Nephron progenitor cell (in vitro differentiated cells): ENCODE measurements around the gene PFDN1.

Experiments
- DNase-seq: peaks from one replicate; pipeline ENCODE4 v3.0.0; 2021
- H3K27ac Mint-ChIP-seq: 2 replicates; pipeline ENCODE4 v1.8.0; 2021; ENCODE audit warnings: mild to moderate bottlenecking, moderate library complexity, mixed read lengths
- H3K27me3 Mint-ChIP-seq: 2 replicates; pipeline ENCODE4 v1.8.0; 2021; ENCODE audit warnings: mild to moderate bottlenecking, low read depth, mixed read lengths; ENCODE audit not compliant: poor library complexity
- H3K36me3 Mint-ChIP-seq: 2 replicates; pipeline ENCODE4 v1.8.0; 2021; ENCODE audit warnings: low read depth, mixed read lengths
- H3K4me1 Mint-ChIP-seq: 2 replicates; pipeline ENCODE4 v1.8.0; 2021; ENCODE audit warnings: mixed read lengths
- H3K4me3 Mint-ChIP-seq: 2 replicates; pipeline ENCODE4 v1.8.0; 2021; ENCODE audit warnings: mild to moderate bottlenecking, moderate library complexity, mixed read lengths
- H3K9me3 Mint-ChIP-seq: 2 replicates; pipeline ENCODE4 v1.8.0; 2021; ENCODE audit warnings: mild to moderate bottlenecking, moderate library complexity, mixed read lengths
- TF ChIP-seq, protein P1 (sequence below): fragments of 200-600 bp; sonication (generic); IDR thresholded peaks from 2 replicates; pipeline ENCODE4 v1.5.0; 2021; ENCODE audit warnings: antibody characterized with exemption

The PFDN1 gene

DNA sequence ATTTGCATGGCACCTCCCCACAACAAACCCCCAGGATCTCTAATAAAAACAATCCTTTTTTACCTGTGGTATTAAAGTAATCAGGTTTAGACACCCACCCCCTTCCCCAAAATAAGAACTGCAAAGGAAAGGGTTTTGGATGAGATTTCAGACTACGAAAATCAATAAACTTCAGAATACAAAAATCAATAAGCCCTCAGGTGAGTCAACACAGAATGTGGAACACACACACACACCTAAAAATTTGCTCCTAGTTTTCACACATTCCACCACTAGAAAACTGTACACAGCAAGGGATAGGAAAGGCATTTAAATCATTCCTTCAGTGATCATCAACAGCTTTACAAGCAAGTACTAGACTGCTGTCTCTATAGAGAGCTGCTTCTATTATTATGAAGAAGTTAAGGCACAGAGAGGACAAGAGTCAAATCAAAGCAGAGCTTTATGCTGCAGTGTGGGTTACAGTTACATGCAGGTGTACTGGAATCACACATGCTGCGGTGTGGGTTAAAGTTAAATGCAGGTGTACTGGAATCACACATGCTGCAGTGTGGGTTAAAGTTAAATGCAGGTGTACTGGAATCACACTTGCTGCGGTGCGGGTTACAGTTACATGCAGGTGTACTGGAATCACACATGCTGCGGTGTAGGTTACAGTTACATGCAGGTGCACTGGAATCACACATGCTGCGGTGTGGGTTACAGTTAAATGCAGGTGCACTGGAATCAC is 36.3 kb downstream of the PFDN1 start:
- H3K4me3 Mint-ChIP-seq = no peak overlapping the region

DNA sequence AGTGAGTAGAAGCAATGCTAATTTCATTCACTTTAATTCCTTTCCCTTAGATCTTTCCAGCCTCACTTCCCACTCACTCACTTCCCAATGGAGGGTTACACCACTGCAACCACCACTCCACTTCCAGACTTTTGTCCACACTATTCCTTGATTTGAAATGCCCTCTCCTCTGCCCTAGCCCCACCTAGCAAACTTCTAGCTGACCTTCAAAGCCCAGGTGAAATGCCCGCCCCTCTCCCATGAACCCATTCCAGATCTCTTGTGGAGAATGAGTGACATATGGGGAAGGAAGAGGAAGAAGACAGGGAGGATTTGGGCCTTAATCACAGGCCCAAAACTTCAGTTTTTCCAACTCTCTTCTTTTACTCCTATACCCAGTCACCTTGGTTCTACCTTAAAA is 37.1 kb downstream of the PFDN1 start:
- no peak overlapping the region for H3K4me3 Mint-ChIP-seq
- H3K9me3 Mint-ChIP-seq = no peaks in the 10 kb centered on the region
- no peaks in the 10 kb centered on the region for H3K27me3 Mint-ChIP-seq
- no peak overlapping the region for H3K27ac Mint-ChIP-seq
- TF ChIP-seq, protein P1, sequence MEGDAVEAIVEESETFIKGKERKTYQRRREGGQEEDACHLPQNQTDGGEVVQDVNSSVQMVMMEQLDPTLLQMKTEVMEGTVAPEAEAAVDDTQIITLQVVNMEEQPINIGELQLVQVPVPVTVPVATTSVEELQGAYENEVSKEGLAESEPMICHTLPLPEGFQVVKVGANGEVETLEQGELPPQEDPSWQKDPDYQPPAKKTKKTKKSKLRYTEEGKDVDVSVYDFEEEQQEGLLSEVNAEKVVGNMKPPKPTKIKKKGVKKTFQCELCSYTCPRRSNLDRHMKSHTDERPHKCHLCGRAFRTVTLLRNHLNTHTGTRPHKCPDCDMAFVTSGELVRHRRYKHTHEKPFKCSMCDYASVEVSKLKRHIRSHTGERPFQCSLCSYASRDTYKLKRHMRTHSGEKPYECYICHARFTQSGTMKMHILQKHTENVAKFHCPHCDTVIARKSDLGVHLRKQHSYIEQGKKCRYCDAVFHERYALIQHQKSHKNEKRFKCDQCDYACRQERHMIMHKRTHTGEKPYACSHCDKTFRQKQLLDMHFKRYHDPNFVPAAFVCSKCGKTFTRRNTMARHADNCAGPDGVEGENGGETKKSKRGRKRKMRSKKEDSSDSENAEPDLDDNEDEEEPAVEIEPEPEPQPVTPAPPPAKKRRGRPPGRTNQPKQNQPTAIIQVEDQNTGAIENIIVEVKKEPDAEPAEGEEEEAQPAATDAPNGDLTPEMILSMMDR = no peak
- H3K36me3 Mint-ChIP-seq = peaks cover 21% of the 10 kb centered on the region
- no peak for DNase-seq
- peaks cover 6% of the 10 kb centered on the region for H3K4me1 Mint-ChIP-seq

More for the DNA sequence above, 36.3 kb downstream of the PFDN1 start:
- TF ChIP-seq, protein P1 = no peak
- peaks cover 22% of the 10 kb centered on the region for H3K36me3 Mint-ChIP-seq
- DNase-seq = no peak
- H3K27me3 Mint-ChIP-seq = no peaks in the 10 kb centered on the region
- no peak overlapping the region for H3K27ac Mint-ChIP-seq
- peaks cover 2% of the 10 kb centered on the region for H3K4me1 Mint-ChIP-seq
- no peaks in the 10 kb centered on the region for H3K9me3 Mint-ChIP-seq

DNA sequence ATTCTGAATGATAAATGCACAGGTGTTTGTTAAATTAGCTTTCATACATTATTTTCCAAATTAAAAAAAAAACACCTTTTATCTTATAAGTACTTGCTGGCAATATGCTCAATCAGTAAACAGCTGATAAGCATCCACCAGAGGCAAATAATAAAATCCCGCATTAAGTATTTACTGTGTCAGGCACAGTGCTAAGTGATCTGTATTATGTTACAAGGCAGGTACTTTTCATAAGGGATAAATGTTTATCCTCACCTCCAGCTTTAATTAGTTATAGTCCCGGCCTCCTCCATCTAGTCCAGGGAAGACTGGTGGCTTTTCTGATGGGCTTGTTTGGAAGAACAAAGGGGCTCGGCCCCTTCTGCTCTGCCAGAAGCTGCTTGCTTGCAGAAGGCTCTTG is 40.1 kb downstream of the PFDN1 start:
- H3K36me3 Mint-ChIP-seq = peaks cover 43% of the 10 kb centered on the region
- H3K9me3 Mint-ChIP-seq = peaks cover 8% of the 10 kb centered on the region
- H3K27me3 Mint-ChIP-seq = no peaks in the 10 kb centered on the region
- no peak for DNase-seq
- TF ChIP-seq, protein P1 = no peak
- H3K27ac Mint-ChIP-seq = peak overlapping the region; percentile 24
- H3K4me3 Mint-ChIP-seq = no peak overlapping the region
- H3K4me1 Mint-ChIP-seq = peaks cover 6% of the 10 kb centered on the region

DNA sequence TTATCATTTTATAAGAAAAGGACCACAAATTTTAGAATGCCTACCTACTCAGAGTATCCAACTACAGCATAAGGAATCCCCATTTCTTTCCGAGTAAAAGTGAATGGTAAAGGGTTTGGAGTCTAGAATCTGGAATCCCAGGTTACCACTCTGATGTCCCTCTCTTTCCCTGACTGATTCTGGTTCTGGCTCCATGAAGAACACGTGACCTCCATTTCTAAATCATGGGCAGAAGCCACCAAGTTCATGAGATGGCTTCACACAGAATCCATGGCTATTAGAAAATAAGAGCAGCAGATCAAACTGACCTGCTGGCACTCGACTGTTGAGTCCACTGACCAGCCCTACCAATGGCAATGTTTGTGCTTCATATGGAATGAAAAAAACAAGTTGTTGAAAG is 40.7 kb downstream of the PFDN1 start:
- Mint-ChIP-seq H3K4me1 (peaks cover 6% of the 10 kb centered on the region), H3K27me3 (no peaks in the 10 kb centered on the region), H3K36me3 (peaks cover 46% of the 10 kb centered on the region), H3K9me3 (peaks cover 8% of the 10 kb centered on the region), H3K27ac (peak overlapping the region; percentile 85), H3K4me3 (no peak overlapping the region)
- TF ChIP-seq, protein P1 = no peak
- no peak for DNase-seq

DNA sequence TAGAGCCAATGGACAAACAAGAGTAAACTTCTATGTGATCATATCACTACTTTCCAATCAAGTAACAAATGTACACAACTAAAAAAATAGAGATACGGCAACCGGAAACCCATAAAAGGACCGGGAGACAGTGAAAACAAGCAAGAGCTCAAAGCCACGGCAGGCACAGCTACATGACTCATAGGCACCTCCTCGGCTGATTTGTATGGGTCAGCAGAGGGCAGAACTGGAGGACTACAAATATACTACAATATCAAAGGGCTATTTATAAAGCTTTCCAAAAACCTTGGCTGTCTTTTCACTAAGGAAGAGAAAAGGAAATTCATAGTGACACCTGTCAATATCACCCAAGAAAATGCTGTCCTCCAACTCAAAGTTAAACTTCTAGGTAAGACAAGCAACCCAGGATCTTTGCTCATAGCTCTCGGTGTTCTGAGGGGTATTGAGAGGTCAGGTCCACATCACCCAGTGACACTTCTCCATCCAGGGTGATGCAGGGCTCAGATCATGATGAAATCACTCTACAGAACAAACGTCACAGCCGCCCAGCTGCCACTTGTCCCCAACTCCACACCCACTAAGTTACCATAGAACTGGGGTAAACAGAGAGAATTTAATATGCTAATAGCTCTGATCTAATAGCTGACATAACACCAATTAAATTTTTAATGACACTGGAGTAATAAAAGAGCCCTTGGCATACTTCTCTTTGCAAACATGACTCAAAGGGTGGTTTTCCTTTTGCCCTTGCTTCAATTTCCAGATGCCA is 41.3 kb downstream of the PFDN1 start:
- no peak for DNase-seq
- TF ChIP-seq, protein P1 = no peak
- Mint-ChIP-seq H3K27ac (peak overlapping the region; percentile 60), H3K9me3 (peaks cover 8% of the 10 kb centered on the region), H3K4me1 (peaks cover 6% of the 10 kb centered on the region), H3K27me3 (no peaks in the 10 kb centered on the region), H3K36me3 (peaks cover 46% of the 10 kb centered on the region), H3K4me3 (no peak overlapping the region)
